SKM-1 (cell line): ENCODE measurements around the gene RTP5.
"Not testable (repeated sequence)": the region's sequence is repeated elsewhere in the genome, so short reads cannot be mapped to it uniquely, and the experiment has no call there.

ENCODE experiments used
- DNase-seq: peaks from one replicate; lab custom pipeline; 2025; ENCODE audit not compliant: unreplicated experiment; lab: John Stamatoyannopoulos, UW

The RTP5 gene

GRCh38 chr2:241901500-241902351 lies 32.2 kb downstream of the RTP5 start:
- DNase-seq, result no peak

DNA sequence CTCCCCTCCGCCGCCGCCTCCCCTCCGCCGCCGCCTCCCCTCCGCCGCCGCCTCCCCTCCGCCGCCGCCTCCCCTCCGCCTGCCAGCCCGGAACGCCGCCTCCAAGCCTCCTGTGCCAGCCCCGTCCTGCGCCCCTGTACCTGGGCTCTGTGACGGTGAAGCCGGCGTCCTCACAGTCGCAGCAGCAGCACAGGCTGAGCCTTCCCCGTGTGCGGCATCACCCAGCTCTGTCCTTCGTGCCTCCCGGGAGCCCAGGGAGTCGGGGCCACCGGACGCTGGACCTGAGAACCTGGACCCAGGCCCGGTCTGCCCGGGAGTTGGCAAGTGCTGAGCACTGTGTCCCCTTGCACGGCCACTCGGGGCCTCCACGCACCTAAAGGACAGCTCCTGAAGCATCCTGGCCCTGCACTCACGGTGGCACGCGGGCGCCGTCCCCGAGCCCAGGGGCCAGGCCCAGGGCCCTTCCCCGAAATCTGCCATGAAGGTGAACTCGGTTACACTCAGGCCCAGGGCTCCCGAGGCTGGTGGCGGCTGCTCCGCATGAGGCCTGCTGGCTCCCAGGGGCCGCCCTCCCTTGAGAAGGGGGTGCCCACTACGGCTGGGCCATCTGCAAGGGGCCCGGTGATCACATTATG lies 32.9 kb downstream of the RTP5 start:
- DNase-seq, result no peak

- no peak for DNase-seq
These were observed 33.8 kb downstream of the RTP5 start for GRCh38 chr2:241903121-241904010.

DNA sequence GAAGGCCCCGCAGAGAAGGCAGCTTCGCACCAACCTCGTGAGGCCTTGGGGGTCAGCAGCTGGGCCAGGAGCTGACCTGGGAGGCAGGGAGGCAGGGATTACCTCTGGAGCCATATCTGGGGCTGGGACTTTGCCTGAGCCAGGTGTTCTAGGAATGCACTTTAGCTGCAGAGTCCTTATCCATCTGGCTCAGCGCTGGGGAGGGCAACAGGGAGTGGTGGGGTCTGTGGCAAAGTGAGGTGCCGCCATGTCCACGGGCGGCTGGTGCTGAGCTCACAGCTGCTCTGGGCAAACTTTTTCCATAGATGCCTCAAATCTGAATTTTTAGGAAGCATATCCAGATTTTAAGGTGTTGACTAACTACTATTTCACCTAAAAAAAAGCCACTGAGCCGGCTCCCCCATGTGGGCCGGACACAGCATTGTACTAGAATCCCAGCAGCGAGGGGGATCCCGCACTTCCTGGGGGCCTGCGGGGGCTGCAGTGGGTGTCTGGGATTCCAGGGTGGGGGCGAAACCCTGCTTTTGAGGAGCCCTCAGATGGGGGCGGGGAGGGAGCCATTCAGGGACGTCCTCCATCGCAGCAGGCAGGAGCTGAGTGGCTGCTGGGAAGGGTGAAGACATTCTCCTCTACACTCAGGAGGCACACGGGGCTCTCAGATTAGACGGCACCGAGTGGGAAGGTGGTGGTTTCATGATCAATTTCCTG lies 34.6 kb downstream of the RTP5 start:
- no peak for DNase-seq

DNA sequence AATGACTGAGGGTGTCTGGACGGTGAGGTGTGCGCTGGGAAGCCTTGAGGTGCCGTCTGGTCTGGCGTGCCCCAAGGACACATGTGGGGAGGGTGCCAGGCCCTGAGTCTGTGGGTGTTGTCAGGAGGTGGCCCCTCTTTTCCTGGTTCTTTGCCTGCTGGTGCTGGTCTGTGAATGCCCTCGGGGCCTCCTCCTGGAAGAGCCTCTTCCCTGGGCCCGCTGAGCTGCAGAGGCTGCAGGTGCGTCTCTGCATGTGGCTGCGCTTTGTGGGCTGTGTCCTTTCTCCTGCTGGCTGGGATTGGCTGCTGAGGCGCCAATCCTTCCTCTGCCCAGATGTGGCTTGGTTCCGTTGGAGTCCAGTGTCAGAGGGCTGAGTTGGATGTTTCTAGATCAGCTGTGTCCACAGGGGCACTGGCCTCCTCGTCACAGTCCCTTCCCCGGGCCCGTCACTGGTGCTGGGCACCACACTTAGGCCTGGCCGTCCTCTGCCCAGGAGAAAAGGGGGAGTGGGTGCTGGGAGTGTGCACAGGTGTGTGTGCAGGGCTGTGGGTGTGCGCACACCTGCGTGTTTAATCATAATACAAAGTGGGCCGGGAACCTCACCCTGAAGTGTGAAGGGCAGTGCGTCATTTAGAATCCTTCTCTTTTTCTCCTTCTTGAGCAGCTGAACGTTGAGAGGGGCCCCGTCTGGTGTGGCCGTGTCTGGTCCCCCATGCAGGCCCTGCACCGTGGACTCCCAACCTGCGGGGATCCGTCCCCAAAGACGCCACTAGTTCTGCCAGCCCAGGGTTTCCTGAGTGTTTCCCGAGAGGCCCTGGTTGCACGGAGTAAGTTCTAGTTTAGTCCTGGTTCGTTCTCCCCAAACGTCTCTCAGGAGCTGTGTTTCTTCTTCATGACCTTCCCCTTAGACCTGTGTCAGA lies 35.5 kb downstream of the RTP5 start:
- no peak for DNase-seq

- no peak for DNase-seq
These were observed 36.3 kb downstream of the RTP5 start for GRCh38 chr2:241905716-241906377.

DNA sequence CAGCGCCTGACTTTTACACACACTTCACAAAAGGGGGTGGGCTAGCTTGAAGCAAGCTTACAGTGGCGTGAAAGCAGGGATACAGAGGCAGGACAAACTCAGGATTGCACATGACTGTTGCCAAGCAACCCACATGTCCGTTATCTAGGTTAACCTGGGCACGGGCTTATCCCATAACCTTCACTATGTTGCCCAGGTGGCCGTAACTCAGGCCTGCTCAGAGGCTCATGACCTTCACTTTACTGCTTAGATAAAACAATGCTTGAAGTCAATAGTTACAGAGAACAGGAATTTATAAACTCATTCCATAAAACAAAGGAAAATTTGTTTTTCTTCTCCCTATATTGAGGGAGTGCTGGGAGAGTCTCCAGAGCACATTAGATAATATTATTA lies 36.8 kb downstream of the RTP5 start:
- DNase-seq, result not testable (repeated sequence)

- DNase-seq, result no peak
These were observed 37.5 kb downstream of the RTP5 start for GRCh38 chr2:241906826-241907570.

GRCh38 chr2:241907831-241908230 lies 38.3 kb downstream of the RTP5 start:
- not testable (repeated sequence) for DNase-seq

DNA sequence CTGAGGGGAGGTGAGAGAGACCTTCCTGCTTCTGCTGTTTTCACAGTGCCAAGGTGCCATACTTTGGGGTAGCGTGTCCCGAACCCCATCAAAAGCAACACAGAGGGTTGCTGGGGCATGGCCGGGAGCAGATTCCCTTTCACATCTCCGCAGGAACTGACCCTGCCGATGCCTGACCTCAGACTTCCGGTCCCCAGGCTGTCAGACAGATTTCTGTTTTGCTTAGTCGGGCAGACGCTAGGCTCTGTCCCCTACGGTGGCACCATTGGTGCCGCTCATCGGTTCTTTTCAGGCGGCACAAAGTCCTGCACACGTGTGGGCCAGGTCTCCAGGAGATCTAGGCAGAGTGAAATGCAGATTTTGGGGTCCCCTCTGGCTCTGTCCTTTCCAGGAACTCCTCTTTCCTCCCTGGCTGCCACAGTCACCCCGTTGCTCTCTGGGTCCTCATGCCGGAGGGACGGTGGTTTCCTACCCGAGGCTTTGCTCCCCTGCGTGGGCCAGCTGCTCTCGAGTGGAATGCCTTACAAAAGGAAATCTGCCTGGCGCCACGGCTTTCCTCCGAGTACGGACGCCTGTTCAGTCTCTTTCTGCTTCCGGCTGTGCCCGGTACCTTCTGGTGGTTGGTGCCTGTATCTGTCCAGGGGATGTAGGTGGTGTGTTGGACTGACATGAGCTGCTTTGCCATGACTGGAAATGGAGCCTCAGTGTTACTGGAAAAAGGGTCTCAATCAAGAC lies 39.3 kb downstream of the RTP5 start:
- DNase-seq, result no peak

DNA sequence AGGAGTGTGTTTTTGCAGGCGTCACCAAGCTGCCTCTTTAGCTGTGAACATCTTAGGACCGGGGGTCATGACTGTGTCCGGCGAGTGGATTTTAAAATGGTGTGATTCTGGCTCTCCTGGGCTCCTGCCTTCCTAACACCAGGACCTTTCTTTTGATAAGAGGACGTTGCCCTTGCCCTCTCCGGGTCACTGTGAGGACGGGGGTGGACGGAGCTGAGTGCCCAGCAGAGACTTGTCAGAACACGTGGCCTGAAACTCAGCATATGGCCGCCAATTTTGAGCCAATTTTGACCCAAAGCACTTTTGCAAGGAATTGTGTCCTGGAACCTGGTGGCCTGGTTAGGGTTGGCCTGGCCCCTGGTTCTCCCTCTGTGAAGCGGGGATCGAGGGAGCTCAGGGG lies 40.2 kb downstream of the RTP5 start:
- no peak for DNase-seq

DNA sequence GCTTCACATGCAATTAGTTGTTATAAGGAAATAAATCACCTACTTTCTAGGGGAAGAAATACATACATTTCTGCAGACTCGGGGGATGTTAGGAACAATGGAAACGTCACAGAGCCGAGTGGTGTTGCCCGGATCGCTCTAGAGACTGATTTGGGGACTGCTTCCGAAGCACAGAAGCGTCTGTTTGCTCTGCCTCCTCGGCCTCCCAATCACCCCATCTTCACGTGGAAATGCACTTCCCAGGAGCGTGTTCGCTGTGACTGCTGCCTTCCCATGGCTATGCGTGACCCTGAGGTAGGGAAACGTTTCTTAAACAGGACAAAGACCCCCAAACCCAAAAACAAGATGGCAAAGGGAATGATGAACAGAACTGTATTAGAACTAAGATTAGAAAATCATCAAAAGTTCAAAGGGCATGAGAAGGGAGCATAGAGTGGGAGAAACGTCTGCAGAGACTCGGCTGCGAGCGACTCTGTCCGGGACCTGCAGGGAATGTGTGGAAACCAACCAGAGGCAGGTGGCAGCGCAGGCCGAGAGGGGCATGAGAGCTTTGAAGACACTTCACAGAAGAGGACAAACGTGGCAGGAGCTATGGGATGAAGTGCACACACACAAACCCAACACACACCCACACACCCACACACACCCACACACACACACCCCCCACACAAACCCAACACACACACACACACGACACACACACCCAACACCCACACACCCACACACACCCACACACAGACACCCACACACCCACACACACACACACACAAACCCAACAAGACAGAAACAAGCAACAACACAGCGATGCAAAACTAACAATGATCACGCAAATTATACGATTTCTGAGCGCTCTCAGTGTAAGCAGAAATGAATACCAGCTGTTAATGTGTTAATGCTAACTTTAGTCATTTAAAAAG lies 41.3 kb downstream of the RTP5 start:
- DNase-seq, result no peak

- DNase-seq, result no peak
These were observed 42.0 kb downstream of the RTP5 start for GRCh38 chr2:241911551-241911950.

DNA sequence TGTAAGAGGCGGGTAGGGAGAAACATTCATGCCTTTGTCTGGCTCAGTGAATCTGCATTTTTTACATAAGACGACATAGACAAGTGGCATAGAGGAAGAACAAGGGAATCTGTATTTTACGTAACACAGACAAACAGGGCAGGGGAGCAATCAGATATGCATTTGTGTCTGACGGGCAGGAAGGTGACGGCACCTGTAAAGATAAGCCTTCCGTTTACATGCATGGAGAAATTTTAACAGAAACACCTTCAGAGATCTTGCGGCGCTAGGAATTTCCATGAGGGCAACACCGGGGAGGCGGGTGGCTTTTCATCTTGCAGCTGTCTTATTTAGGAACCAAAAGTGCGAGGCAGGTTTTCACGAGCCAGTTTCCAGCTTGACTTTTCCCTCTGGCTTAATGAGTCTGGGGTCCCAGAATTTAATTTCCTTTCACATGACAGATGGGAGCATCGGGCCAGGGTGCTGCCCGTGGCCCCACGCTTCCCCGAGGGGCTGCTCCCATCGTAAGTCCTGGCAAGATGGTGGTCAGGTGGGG lies 42.6 kb downstream of the RTP5 start:
- DNase-seq, result no peak

GRCh38 chr2:241913703-241914102 lies 44.2 kb downstream of the RTP5 start:
- DNase-seq, result no peak

DNA sequence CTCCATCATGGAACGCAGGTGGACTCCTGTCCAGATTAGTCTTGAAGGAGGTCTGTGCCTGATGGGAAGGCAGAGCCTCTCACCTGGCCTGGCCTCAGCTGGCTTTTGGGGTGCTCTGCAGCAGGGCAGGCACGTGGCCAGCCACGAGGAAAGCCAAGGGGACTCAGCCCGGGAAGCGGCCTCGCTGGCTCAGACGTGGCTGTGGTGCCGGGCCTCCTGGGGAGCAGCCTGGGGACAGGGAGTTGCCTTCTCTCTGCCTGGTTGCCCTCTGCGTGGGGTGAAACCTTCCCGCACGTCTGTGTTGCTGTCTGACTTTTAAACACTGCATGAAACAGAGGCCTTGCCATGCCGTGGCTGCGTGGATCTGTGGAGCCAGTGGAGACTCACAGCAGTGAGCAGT lies 45.0 kb downstream of the RTP5 start:
- DNase-seq, result no peak

- not testable (repeated sequence) for DNase-seq
These were observed 52.1 kb downstream of the RTP5 start for GRCh38 chr2:241921631-241922030.
